ENCODE measurements around the gene CPVL. TPM values are rescaled to one million over a fixed set of nuclear protein-coding genes. Genes with fewer than 3 reads are reported as not detected.

CPVL gene
- total and polyA plus RNA-seq, 4 donors, result 16.6 to 34.8 (median 17.6) TPM

- H3K27me3 ChIP-seq (ENCODE audit: control insufficient read depth in 3 of 3, insufficient read depth in 3 of 3, low read length in 2 of 3), result no peaks in the 10 kb centered on the region
- peaks cover 0 to 4% (median 0%) of the 10 kb centered on the region in 4 donors for H3K9me3 ChIP-seq (ENCODE audit: control insufficient read depth in 4 of 4, insufficient read depth in 3 of 4, low read length in 3 of 4)
- H3K4me3 ChIP-seq, result no peak overlapping the region
- peaks cover 0 to 4% (median 0%) of the 10 kb centered on the region in 5 donors for H3K4me1 ChIP-seq (ENCODE audit: control insufficient read depth in 5 of 5, insufficient read depth in 5 of 5, low read length in 5 of 5)
- no peaks in the 10 kb centered on the region for H3K36me3 ChIP-seq (ENCODE audit: control insufficient read depth in 4 of 4, insufficient read depth in 4 of 4, low read length in 4 of 4)
- no peak overlapping the region for H3K27ac ChIP-seq (ENCODE audit: low read depth in 1 of 2, low read length in 1 of 2)
- TF ChIP-seq CTCF (IDR thresholded peaks at IDR 0.05; ENCODE audit: control extremely low read depth, extremely low read depth), result no peak
- DNase-seq (no peak), ATAC-seq (ENCODE audit: insufficient read depth, low FRiP score) (no peak)
- no peak overlapping the region for H3K9ac ChIP-seq (ENCODE audit: insufficient read depth in 1 of 2, low read length in 2 of 2)
- WGBS, 2 donors, result 85 to 88% methylated on average over 7 of the region's 7 CpGs
Measured at GRCh38 chr7:29170781-29171180, 24.4 kb upstream of the CPVL start.

- 76 to 95% methylated on average over 1 of the region's 1 CpG for WGBS, 2 donors
- H3K27me3 ChIP-seq (ENCODE audit: control insufficient read depth in 3 of 3, insufficient read depth in 3 of 3, low read length in 2 of 3), result peaks cover 0 to 2% (median 0%) of the 10 kb centered on the region in 3 donors
- H3K36me3 ChIP-seq (ENCODE audit: control insufficient read depth in 4 of 4, insufficient read depth in 4 of 4, low read length in 4 of 4), result no peaks in the 10 kb centered on the region
- peaks cover 0 to 2% (median 0%) of the 10 kb centered on the region in 4 donors for H3K9me3 ChIP-seq (ENCODE audit: control insufficient read depth in 4 of 4, insufficient read depth in 3 of 4, low read length in 3 of 4)
- H3K9ac ChIP-seq (ENCODE audit: insufficient read depth in 1 of 2, low read length in 2 of 2), result no peak overlapping the region
- TF ChIP-seq CTCF (IDR thresholded peaks at IDR 0.05; ENCODE audit: control extremely low read depth, extremely low read depth), result no peak
- ATAC-seq (ENCODE audit: insufficient read depth, low FRiP score) (no peak), DNase-seq (peak in 1 of 3 donors; percentile 37)
- H3K4me3 ChIP-seq, result no peak overlapping the region
- H3K27ac ChIP-seq (ENCODE audit: low read depth in 1 of 2, low read length in 1 of 2), result no peak overlapping the region
- H3K4me1 ChIP-seq (ENCODE audit: control insufficient read depth in 5 of 5, insufficient read depth in 5 of 5, low read length in 5 of 5), result no peaks in the 10 kb centered on the region
Measured at GRCh38 chr7:29167721-29168120, 21.4 kb upstream of the CPVL start.

- H3K9me3 ChIP-seq (ENCODE audit: control insufficient read depth in 4 of 4, insufficient read depth in 3 of 4, low read length in 3 of 4), result peaks cover 0 to 4% (median 0%) of the 10 kb centered on the region in 4 donors
- no peak overlapping the region for H3K27ac ChIP-seq (ENCODE audit: low read depth in 1 of 2, low read length in 1 of 2)
- peaks cover 0 to 2% (median 0%) of the 10 kb centered on the region in 3 donors for H3K27me3 ChIP-seq (ENCODE audit: control insufficient read depth in 3 of 3, insufficient read depth in 3 of 3, low read length in 2 of 3)
- H3K36me3 ChIP-seq (ENCODE audit: control insufficient read depth in 4 of 4, insufficient read depth in 4 of 4, low read length in 4 of 4), result no peaks in the 10 kb centered on the region
- WGBS, 2 donors, result 70 to 82% methylated on average over 3 of the region's 3 CpGs
- peaks cover 0 to 4% (median 0%) of the 10 kb centered on the region in 5 donors for H3K4me1 ChIP-seq (ENCODE audit: control insufficient read depth in 5 of 5, insufficient read depth in 5 of 5, low read length in 5 of 5)
- no peak for ATAC-seq (ENCODE audit: insufficient read depth, low FRiP score)
- no peak overlapping the region for H3K4me3 ChIP-seq
- no peak for DNase-seq
- H3K9ac ChIP-seq (ENCODE audit: insufficient read depth in 1 of 2, low read length in 2 of 2), result no peak overlapping the region
- no peak for TF ChIP-seq CTCF (IDR thresholded peaks at IDR 0.05; ENCODE audit: control extremely low read depth, extremely low read depth)
Measured at GRCh38 chr7:29163854-29164253, 17.5 kb upstream of the CPVL start.

GRCh38 chr7:29162577-29162976 lies 16.2 kb upstream of the CPVL start:
- Histone ChIP-seq H3K9ac (ENCODE audit: insufficient read depth in 1 of 2, low read length in 2 of 2) (no peak overlapping the region), H3K4me1 (ENCODE audit: control insufficient read depth in 5 of 5, insufficient read depth in 5 of 5, low read length in 5 of 5) (peaks cover 0 to 12% (median 2%) of the 10 kb centered on the region in 5 donors), H3K27me3 (ENCODE audit: control insufficient read depth in 3 of 3, insufficient read depth in 3 of 3, low read length in 2 of 3) (peaks cover 0 to 2% (median 0%) of the 10 kb centered on the region in 3 donors), H3K9me3 (ENCODE audit: control insufficient read depth in 4 of 4, insufficient read depth in 3 of 4, low read length in 3 of 4) (peaks cover 0 to 4% (median 0%) of the 10 kb centered on the region in 4 donors), H3K36me3 (ENCODE audit: control insufficient read depth in 4 of 4, insufficient read depth in 4 of 4, low read length in 4 of 4) (no peaks in the 10 kb centered on the region), H3K27ac (ENCODE audit: low read depth in 1 of 2, low read length in 1 of 2) (no peak overlapping the region), H3K4me3 (no peak overlapping the region)
- ATAC-seq (ENCODE audit: insufficient read depth, low FRiP score), result no peak
- no peak for TF ChIP-seq CTCF (IDR thresholded peaks at IDR 0.05; ENCODE audit: control extremely low read depth, extremely low read depth)
- WGBS, 2 donors, result 82 to 85% methylated on average over 6 of the region's 6 CpGs
- DNase-seq, result no peak

All from lung (tissue), 12 donors.